IMR-90 (cell line): Measurements from ENCODE around the gene SHE.

ENCODE experiments used
- BHLHE40 ChIP-seq: fragments of 150-350 bp; IDR thresholded peaks from 2 replicates; pipeline ENCODE4 v1.6.1; 2016; ENCODE audit warnings: mild to moderate bottlenecking, low read depth, low read length
- CEBPB ChIP-seq: IDR thresholded peaks from 2 replicates; pipeline ENCODE4 v1.6.1; 2012; ENCODE audit warnings: low read depth, low read length, improper control_type of control experiment
- CHD1 ChIP-seq: IDR thresholded peaks from 2 replicates; pipeline ENCODE4 v1.6.1; 2012; ENCODE audit warnings: low read depth, low read length, improper control_type of control experiment
- ELK1 ChIP-seq: fragments of 150-350 bp; IDR thresholded peaks from 2 replicates; pipeline ENCODE4 v1.6.1; 2016; ENCODE audit warnings: low read depth, mild to moderate bottlenecking, low read length, moderate library complexity, borderline replicate concordance
- FOS ChIP-seq: fragments of 150-350 bp; IDR thresholded peaks from 2 replicates; pipeline ENCODE4 v1.6.1; 2016; ENCODE audit warnings: low read depth, low read length
- MAFK ChIP-seq: IDR thresholded peaks from 2 replicates; pipeline ENCODE4 v1.6.1; 2012; ENCODE audit warnings: low read depth, low read length, improper control_type of control experiment
- MXI1 ChIP-seq: IDR thresholded peaks from 2 replicates; pipeline ENCODE4 v1.6.1; 2012; ENCODE audit warnings: low read depth, mild to moderate bottlenecking, low read length, moderate library complexity, borderline replicate concordance
- POLR2A ChIP-seq: IDR thresholded peaks from 2 replicates; pipeline ENCODE4 v1.6.1; 2012; ENCODE audit warnings: mild to moderate bottlenecking, low read depth, low read length
- RAD21 ChIP-seq: IDR thresholded peaks from 2 replicates; pipeline ENCODE4 v1.6.1; 2012; ENCODE audit warnings: low read length, improper control_type of control experiment
- RCOR1 ChIP-seq: IDR thresholded peaks from 2 replicates; pipeline ENCODE4 v1.6.1; 2012; ENCODE audit warnings: mild to moderate bottlenecking, low read length, improper control_type of control experiment; ENCODE audit not compliant: insufficient replicate concordance
- RFX5 ChIP-seq: IDR thresholded peaks from 2 replicates; pipeline ENCODE4 v1.8.0; 2012; ENCODE audit warnings: low read depth, mild to moderate bottlenecking, low read length, moderate library complexity
- SMC3 ChIP-seq: fragments of 150-350 bp; IDR thresholded peaks from 2 replicates; pipeline ENCODE4 v1.6.1; 2016; ENCODE audit warnings: low read depth, mild to moderate bottlenecking, antibody characterized with exemption, low read length, moderate library complexity
- USF2 ChIP-seq: fragments of 150-350 bp; IDR thresholded peaks from 2 replicates; pipeline ENCODE4 v1.6.1; 2017; ENCODE audit warnings: mild to moderate bottlenecking, antibody characterized with exemption, low read length, low read depth
- TF ChIP-seq, protein P1 (sequence below): conservative IDR thresholded peaks from 2 replicates; pipeline ENCODE4 v1.5.1; 2012; ENCODE audit warnings: mild to moderate bottlenecking, low read depth, low read length, improper control_type of control experiment

DNA sequence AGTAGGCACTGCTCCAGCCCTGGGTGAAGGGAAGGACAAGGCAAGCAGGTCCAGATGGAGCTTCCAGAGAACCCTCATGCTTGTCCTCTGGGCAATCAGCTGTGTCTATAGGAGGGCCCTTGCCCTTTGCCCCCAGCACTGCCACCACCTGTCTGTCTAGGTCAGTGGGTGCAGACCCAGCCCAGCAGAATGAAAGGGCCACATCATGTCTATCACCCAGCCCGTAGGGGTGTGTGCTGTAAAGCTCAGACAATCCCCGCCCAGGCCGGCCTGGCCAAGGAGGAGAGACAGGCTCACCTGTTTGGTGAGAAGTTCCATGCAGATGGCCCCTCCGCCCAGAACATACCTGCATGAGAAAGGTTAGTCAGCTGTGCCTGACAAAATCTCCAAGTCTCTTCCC, 49.3 kb upstream of the SHE start:
- TF ChIP-seq, protein P1, sequence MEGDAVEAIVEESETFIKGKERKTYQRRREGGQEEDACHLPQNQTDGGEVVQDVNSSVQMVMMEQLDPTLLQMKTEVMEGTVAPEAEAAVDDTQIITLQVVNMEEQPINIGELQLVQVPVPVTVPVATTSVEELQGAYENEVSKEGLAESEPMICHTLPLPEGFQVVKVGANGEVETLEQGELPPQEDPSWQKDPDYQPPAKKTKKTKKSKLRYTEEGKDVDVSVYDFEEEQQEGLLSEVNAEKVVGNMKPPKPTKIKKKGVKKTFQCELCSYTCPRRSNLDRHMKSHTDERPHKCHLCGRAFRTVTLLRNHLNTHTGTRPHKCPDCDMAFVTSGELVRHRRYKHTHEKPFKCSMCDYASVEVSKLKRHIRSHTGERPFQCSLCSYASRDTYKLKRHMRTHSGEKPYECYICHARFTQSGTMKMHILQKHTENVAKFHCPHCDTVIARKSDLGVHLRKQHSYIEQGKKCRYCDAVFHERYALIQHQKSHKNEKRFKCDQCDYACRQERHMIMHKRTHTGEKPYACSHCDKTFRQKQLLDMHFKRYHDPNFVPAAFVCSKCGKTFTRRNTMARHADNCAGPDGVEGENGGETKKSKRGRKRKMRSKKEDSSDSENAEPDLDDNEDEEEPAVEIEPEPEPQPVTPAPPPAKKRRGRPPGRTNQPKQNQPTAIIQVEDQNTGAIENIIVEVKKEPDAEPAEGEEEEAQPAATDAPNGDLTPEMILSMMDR = no peak
- TF ChIP-seq RAD21 (no peak), BHLHE40 (no peak), POLR2A (no peak), USF2 (no peak), MXI1 (no peak), ELK1 (no peak), FOS (no peak), RFX5 (no peak), RCOR1 (no peak), CHD1 (no peak), CEBPB (no peak), SMC3 (no peak), MAFK (no peak)
